SK-N-MC (cell line): ENCODE results near the gene SDR9C7.

Experiments used
- EZH2 ChIP-seq: fragments of 200-600 bp; sonication (generic); IDR thresholded peaks from one replicate; pipeline ENCODE4 v1.6.1; 2017; ENCODE audit warnings: antibody characterized with exemption
- FOXP2 ChIP-seq: optimal IDR thresholded peaks from 2 replicates; pipeline ENCODE3; 2011; ENCODE audit warnings: mild to moderate bottlenecking, moderate library complexity; ENCODE audit not compliant: insufficient read depth; ENCODE audit errors: extremely low read length, control extremely low read depth
- POLR2AphosphoS5 ChIP-seq: IDR thresholded peaks from 2 replicates; pipeline ENCODE4 v1.6.1; 2012; ENCODE audit warnings: mild to moderate bottlenecking, low read depth, low read length, borderline replicate concordance

- TF ChIP-seq EZH2 = no peak
- no peak for TF ChIP-seq POLR2AphosphoS5
- TF ChIP-seq FOXP2 = no peak
These were observed 19.5 kb downstream of the SDR9C7 start for GRCh38 chr12:56914724-56915123.
